GM18511 (cell line): ENCODE measurements around the gene HEXD.
"Not testable (repeated sequence)": the region's sequence is repeated elsewhere in the genome, so short reads cannot be mapped to it uniquely, and the experiment has no call there.

ENCODE experiments used
- ATAC-seq: cut with Tn5 transposase; IDR thresholded peaks from one replicate; pipeline ENCODE4 v1.9.1; 2021; ENCODE audit warnings: mild to moderate bottlenecking, moderate library complexity; ENCODE audit not compliant: unreplicated experiment

Gene HEXD

DNA sequence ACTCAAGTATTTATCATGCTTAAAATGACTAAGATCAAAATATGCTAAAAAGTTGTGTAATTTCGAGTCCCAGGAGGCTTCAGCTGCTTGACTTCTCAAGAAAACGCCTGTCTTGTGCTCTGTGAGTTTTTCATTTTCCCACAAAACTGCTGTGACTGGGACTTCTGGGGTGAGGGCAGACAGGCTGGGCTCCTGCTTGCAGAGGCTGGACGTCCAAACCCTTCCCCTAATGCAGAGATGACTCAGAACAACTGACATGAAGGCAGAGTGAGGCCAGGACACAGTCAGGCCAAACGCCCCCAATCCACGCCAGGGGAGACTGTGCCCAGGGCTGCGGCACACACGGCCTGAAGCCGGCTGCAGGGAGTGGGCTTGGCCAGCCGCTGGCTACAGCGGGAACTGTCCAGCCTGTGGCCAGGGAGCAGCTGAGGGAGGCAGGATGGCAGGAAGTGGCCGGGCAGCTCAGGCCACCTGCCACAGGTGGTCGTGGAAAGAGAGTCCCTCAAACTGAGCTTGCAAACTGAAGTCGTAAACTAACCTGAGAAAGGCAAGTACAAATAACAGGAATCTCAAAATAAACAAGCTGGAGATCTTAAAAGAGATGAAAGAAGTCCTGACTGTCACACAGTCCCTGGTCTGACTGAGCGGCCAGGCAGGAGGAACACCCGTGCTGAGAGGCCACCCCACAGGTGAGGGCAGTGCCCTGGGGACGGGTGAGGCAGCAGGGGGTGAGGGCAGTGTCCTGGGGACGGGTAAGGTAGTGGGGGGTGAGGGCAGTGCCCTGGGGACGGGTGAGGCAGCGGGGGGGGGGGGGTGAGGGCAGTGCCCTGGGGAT is 21.3 kb upstream of the HEXD start:
- ATAC-seq, result no peak

- ATAC-seq, result no peak
These were observed 20.5 kb upstream of the HEXD start for GRCh38 chr17:82397449-82398335.

GRCh38 chr17:82399041-82399441 is 19.1 kb upstream of the HEXD start:
- ATAC-seq, result no peak

DNA sequence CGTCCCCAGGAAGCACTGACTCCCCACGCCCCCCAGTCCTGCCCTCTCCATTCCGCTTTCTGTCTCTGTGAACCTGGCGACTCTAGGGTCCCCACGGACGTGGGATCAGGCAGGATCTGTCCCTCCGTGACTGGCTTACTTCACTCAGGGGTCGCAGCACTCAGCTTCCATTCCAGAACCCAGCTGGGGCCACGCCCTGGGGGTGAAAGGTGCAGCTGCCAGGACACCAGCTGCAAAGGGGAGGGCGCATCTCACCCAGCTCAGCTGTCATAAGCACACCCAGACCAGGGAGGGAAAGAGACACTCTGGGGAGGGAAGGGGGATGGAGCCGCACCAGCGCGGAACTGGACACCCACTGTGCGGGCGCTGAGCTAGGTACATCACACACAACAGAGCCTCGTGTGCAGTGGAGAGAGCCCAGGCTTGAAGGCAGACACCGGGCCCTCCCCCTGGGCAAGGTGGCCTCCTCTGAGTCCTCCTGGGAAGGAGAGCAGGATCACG is 18.5 kb upstream of the HEXD start:
- ATAC-seq, result no peak

- no peak for ATAC-seq
These were observed 17.9 kb upstream of the HEXD start for GRCh38 chr17:82400206-82400605.

DNA sequence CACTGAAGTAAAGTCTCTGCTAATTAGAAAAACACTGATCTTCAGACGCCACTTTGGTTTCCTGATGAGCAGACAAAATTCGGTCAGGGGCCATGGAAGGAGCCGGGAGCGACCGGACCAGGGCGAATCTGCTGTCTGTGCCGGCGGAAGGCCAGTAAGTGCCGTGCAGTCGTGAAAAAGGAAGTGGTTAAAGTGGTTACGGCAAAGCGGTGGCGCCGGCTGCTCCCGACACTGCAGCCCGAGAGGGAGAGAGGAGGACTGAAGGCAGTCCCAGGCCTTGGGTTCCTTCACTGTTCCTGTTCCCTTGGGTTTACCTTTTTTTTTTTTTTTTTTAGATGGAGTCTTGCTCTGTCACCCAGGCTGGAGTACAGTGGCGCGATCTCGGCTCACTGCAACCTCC is 17.3 kb upstream of the HEXD start:
- ATAC-seq, result peak; percentile 50

DNA sequence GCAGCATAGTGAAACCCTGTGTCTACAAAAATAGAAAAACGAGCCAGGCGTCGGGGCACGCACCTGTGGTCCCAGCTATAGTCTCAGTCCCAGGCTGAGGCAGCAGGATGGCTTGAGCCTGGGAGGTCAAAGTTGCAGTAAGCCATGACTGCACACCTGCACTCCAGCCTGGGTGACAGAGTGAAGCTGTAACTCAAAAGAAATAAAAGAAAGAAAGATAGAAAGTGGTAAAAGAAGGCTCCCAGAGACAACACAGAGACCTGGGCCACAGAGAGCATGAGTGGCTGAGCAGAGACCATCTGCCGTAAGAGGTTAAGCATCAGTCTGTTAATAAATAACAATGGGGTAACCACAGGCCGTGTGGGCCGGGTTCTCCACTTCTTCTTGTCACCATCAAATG is 15.3 kb upstream of the HEXD start:
- ATAC-seq, result peak; percentile 86

- no peak for ATAC-seq
These were observed 14.2 kb upstream of the HEXD start for GRCh38 chr17:82403662-82404660.

- no peak for ATAC-seq
These were observed 13.1 kb upstream of the HEXD start for GRCh38 chr17:82405051-82405450.

GRCh38 chr17:82406131-82406671 is 11.9 kb upstream of the HEXD start:
- no peak for ATAC-seq

- no peak for ATAC-seq
These were observed 10.9 kb upstream of the HEXD start for GRCh38 chr17:82407255-82407654.

DNA sequence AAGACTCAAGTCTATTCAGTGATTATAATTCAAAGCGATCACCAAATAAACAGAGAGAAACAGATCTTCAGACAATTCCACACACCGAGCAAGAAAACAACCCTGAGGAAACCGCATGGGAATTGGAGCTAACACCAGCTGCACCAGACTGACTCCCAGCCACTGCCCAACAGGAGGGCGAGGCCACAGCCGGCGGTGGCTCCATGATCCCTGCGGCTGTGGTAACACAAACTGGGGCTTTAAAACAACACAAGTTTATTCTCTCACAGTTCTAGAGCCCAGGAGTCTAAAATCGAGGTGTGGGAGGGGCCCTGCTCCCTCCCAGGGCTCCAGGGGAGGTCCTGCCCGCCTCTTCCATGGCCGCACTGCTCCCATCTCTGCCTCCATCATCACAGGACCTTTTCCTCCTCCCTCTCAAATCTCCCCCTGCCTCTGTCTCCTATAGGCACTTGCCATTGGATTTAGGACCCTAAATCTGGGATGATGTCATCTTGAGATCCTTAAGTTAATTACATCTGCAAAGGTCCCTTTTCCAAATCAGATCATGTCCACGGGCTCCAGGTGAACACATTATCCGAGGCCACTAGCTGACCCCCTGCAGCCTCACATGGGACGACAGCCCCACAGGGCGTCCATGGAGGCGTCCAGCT is 9.7 kb upstream of the HEXD start:
- no peak for ATAC-seq

- no peak for ATAC-seq
These were observed 9.2 kb upstream of the HEXD start for GRCh38 chr17:82408938-82409318.

DNA sequence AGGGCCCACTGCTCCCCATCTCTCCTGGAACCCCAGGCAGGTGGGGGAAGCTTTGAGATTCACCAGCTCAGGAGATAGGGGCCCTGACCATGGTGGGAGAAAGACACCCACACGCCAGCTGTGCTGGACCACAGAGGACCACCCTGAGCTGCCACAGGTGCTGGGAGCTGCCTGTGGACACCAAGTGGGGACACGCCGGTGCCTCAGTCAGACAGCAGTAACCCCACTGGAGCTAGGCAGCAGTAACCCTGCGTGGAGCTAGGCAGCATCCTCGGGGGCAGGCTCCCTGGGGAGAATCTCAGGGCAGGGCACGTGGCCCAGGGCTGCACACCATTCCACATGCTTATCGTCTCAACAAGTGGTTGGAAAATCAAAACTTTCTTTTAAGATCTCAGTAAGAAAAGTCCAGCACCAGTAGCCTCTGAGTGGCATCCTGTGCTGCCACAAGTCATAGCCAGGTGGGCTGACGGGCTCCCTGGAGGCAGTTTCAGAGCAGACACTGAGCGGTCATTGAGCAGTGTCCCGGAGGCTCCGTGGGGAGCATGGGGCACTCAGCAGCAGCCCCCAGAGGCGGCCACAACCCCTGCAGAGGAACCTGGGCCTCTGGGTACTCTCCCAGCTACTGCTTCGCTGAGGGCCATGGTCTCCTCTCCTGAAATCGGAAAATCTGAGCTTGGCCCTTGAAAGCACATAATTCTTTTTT is 8.0 kb upstream of the HEXD start:
- no peak for ATAC-seq

DNA sequence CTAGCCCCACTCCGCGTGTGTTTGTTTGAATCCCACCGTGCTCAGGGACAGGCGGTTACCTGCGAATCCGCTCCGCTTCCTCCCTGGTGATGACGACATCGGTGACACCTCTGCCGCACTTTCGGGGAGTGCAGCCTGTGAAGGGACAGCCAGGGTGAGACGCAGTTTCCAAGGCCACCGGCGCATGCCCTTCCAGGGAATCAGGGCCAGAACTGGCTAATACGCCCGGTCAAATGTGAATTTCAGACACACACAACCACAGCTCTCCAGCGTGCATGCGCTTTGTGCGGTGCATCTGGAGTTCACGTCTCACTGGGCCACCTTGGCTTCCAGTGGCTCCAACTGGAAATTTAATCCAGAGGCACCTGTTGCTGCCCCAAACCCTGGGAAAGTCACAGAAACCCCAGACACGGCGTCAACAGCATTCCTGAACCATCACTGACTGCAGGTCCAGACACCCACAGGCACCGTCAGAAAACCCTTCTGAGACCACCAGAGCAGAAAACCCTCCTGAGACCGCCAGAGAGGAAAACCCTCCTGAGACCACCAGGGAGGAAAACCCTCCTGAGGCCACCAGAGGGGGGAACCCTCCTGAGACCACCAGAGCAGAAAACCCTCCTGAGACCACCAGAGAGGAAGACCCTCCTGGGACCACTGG is 6.6 kb upstream of the HEXD start:
- ATAC-seq, result no peak

GRCh38 chr17:82412081-82412480 is 6.1 kb upstream of the HEXD start:
- ATAC-seq, result not testable (repeated sequence)

- no peak for ATAC-seq
These were observed 5.3 kb upstream of the HEXD start for GRCh38 chr17:82412535-82413520.
